Activated naive CD8-positive, alpha-beta T cell (primary cell): Measurements from ENCODE around the gene ZNF496.

Source experiments
- H3K27ac Mint-ChIP-seq: one replicate; pipeline ENCODE4 v1.8.0; 2021; ENCODE audit warnings: mixed read lengths
- H3K27me3 Mint-ChIP-seq: one replicate; pipeline ENCODE4 v1.8.0; 2021; ENCODE audit warnings: mixed read lengths
- H3K36me3 Mint-ChIP-seq: one replicate; pipeline ENCODE4 v1.8.0; 2021; ENCODE audit warnings: mixed read lengths
- H3K4me1 Mint-ChIP-seq: one replicate; pipeline ENCODE4 v1.8.0; 2021; ENCODE audit warnings: low read depth, mixed read lengths
- H3K4me3 Mint-ChIP-seq: one replicate; pipeline ENCODE4 v1.8.0; 2021; ENCODE audit warnings: mild to moderate bottlenecking, mixed read lengths
- H3K9me3 Mint-ChIP-seq: one replicate; pipeline ENCODE4 v1.8.0; 2021; ENCODE audit warnings: low read depth, mixed read lengths

The ZNF496 gene

DNA sequence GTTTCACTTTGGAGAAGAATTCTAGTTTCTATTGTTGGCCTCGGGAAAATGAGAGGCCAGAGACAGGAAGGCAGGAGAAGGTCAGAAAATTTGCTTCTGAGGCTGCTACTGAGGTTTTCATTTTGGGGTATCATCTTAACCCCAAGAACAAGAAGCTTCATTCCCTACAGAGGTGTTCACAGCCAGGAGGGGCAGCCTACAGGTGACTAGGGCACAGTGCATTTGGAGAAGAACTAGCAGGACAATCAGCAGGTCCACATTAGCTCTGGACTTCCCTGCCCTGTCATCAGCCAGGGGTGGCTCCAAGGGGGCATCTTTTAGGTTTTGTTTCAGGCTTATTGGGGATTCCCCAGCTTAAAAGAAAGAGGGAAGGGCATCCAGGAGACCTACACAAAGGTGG lies 12.1 kb upstream of the ZNF496 start:
- Mint-ChIP-seq H3K27me3 (no peaks in the 10 kb centered on the region), H3K27ac (no peak overlapping the region), H3K4me1 (peaks cover 16% of the 10 kb centered on the region), H3K36me3 (no peaks in the 10 kb centered on the region), H3K4me3 (no peak overlapping the region), H3K9me3 (no peaks in the 10 kb centered on the region)

DNA sequence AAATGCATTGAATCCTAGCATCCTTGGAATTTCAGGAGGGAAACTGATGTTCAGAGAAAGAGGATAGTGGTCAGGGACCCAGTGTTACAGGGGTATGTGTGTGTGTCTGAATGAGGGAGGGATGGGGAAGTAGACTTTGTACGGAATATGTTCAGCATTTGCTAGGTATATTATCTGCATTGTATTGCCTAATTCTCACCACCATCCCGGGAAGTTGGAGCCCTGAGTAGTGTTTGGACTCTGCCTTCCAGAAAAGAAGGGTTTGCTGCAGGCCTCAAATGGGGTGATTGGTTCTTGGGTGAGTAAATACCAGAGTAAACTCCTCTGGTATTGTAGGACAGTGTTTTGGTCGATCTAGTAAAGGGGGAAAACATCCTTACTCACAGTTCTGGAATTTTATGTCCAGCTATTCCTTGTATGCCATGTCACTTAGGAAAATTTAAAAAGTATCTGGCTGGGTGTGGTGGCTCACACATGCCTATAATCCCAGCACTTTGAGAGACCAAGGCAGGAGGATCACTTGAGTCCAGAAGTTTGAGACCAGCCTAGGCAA lies 7.1 kb upstream of the ZNF496 start:
- H3K4me3 Mint-ChIP-seq = no peak overlapping the region
- H3K9me3 Mint-ChIP-seq = no peaks in the 10 kb centered on the region
- H3K27ac Mint-ChIP-seq = no peak overlapping the region
- H3K27me3 Mint-ChIP-seq = no peaks in the 10 kb centered on the region
- H3K4me1 Mint-ChIP-seq = peaks cover 40% of the 10 kb centered on the region
- no peaks in the 10 kb centered on the region for H3K36me3 Mint-ChIP-seq

DNA sequence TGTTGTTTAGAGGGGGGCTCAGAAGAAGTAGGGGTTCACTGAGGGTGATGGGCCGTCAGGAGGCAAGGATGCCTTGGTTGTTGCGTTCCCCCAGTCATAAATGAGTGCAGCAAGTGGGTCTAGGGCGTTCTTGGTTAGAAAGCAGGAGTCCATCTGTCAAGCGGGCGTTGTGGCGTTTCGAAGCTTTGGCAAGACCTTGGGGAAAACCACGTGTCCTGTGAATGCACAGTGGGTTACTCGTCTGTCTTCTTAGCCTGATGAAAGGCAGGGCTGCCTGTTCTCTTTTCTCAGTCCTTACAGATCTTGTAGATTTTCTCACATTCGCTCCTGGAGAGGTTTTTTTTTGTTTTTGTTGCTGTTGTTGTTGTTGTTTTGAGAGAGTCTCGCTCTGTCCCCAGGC lies 6.3 kb upstream of the ZNF496 start:
- H3K27me3 Mint-ChIP-seq = no peaks in the 10 kb centered on the region
- H3K4me1 Mint-ChIP-seq = peaks cover 45% of the 10 kb centered on the region
- H3K4me3 Mint-ChIP-seq = no peak overlapping the region
- H3K27ac Mint-ChIP-seq = no peak overlapping the region
- H3K36me3 Mint-ChIP-seq = no peaks in the 10 kb centered on the region
- H3K9me3 Mint-ChIP-seq = no peaks in the 10 kb centered on the region

DNA sequence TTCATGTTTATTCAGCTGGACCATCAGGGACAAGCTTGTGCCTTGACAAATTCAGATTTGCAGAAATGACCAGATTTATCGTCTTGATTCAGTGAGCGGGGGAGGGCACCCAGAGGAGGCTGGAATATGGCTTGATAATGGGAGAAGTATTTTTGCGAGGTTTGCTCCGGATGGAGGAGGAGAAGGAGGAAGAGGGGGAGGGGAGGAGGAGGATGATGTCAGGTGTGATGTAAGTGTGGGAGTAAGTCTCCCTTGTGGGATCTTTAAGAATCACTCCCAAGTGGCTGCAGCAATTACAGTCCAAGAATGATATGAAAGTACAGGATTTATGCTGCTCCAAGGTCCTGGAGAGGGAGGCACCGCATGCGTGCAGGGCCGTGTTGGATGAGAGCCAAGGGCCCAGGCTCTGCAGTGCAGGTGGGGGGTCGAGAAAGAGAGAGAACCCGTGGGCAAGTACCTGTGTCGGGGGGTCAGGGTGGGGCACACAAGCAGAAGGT lies 5.6 kb upstream of the ZNF496 start:
- Mint-ChIP-seq H3K4me3 (no peak overlapping the region), H3K27ac (no peak overlapping the region), H3K27me3 (no peaks in the 10 kb centered on the region), H3K9me3 (no peaks in the 10 kb centered on the region), H3K4me1 (peaks cover 44% of the 10 kb centered on the region), H3K36me3 (no peaks in the 10 kb centered on the region)

DNA sequence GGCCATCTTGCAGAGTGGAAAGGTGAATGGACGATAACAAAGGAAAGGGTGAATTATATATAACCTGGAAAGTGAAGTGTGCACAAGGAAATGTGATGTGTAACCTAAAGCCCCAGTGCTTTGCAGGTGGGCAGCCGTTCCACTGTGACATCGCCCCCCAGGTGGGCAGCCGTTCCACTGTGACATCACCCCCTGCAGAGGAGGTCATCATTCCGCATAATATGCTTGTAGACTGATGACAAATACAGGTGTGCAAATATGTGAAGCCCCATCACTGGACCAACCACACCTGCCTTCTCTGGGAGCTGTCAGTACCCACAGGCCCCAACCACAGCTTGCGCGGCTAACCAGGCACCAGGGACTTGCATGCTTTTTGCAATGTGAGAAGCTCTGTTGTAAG lies 4.7 kb upstream of the ZNF496 start:
- Mint-ChIP-seq H3K36me3 (no peaks in the 10 kb centered on the region), H3K27ac (no peak overlapping the region), H3K4me3 (no peak overlapping the region), H3K4me1 (peaks cover 44% of the 10 kb centered on the region), H3K9me3 (no peaks in the 10 kb centered on the region), H3K27me3 (no peaks in the 10 kb centered on the region)

DNA sequence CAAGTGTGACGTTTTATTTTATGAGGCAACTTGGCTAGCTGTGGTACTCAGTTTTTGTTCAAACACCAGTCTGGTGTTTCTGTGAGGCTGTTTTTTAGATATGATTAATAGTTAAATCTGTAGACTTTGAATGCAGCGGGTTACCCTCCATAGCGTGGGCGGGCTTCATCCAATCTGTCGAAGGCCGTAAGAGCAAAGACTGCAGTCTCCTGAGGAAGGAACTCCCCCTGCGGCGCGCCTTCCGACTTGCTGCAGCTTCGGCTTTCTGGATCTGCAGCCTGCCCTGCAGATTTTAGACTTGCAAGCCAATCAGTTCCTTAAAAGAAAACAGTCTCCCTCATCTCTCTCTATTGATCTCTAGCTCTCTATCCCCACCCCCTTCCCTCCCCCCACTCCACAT lies 4.2 kb upstream of the ZNF496 start:
- no peaks in the 10 kb centered on the region for H3K9me3 Mint-ChIP-seq
- H3K36me3 Mint-ChIP-seq = no peaks in the 10 kb centered on the region
- peaks cover 44% of the 10 kb centered on the region for H3K4me1 Mint-ChIP-seq
- H3K4me3 Mint-ChIP-seq = no peak overlapping the region
- H3K27ac Mint-ChIP-seq = no peak overlapping the region
- H3K27me3 Mint-ChIP-seq = no peaks in the 10 kb centered on the region

DNA sequence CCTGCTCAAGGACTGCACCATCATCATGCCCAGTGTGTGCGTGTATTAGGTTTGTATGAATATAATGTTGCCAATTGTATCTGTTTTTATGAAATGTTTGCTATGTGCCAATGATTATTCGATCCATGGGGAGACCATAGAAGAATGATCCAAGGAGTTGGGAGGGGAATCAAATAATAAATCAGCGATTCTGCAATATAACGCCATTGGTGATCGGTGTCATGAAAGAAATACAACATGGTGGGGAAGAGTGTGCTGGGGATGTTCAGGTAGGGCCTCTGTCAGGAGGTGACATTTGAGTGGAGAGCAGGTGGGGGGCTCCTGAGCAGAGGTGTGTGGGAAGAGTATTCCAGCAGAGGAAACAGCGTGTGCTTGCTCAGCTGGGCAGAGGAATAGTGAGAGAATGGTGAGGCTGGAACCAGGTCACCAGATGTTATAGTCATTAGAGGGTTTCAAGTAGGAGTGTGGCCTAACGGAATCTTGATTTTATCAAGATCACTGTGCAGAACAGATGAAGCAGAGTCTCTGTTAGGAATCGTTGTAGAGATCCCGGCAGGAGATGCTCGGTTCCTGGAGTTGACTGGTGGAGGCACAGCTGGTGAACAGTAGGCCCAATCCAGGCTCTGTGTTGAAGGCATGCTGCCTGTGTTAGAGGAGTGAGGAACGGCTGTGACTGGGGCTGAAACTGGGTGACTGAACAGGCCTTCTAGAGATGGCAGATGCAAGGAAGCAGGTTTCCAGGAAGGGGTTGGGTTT lies 2.9 kb upstream of the ZNF496 start:
- Mint-ChIP-seq H3K4me3 (peak overlapping the region; percentile 83), H3K27ac (peak overlapping the region; percentile 30), H3K27me3 (no peaks in the 10 kb centered on the region), H3K36me3 (no peaks in the 10 kb centered on the region), H3K4me1 (peaks cover 51% of the 10 kb centered on the region), H3K9me3 (no peaks in the 10 kb centered on the region)

DNA sequence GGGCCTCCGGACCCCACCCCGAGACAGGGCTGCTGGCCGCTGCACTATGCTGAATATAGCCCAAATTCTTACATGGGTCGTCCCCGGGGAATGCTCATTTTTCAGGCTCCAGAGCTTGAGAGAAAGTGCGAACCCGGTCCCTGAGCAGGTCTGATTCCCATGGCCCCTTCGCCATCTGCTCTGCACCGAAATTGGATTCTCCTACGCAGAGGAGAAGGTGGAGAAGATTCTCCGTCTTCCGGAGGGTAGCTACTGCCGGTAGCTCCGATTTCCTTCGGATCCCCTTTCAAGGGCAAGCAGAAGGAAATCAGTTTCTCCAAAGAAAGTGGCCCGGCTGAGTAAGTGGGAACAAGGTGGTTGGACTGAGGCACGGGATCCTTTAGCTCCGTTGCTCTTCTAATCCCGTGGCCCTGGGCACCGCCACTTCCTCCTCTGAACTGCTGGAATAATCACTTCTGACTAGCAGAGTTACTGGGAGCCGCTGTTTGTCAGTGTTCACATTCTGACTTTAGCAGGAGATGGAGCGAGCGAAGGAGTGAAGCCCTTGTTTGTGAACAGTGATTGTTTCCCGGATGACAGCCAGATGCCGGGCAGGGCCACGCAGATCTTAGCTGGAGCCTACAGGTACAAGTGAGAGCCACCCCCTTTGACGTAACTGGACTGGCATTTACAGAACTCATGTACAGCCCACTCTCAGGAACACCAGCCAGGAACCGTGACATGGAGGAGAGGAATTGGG lies 1.1 kb upstream of the ZNF496 start:
- peaks cover 4% of the 10 kb centered on the region for H3K36me3 Mint-ChIP-seq
- H3K27me3 Mint-ChIP-seq = no peaks in the 10 kb centered on the region
- peak overlapping the region; percentile 78 for H3K27ac Mint-ChIP-seq
- H3K4me1 Mint-ChIP-seq = peaks cover 60% of the 10 kb centered on the region
- no peaks in the 10 kb centered on the region for H3K9me3 Mint-ChIP-seq
- peak overlapping the region; percentile 83 for H3K4me3 Mint-ChIP-seq

DNA sequence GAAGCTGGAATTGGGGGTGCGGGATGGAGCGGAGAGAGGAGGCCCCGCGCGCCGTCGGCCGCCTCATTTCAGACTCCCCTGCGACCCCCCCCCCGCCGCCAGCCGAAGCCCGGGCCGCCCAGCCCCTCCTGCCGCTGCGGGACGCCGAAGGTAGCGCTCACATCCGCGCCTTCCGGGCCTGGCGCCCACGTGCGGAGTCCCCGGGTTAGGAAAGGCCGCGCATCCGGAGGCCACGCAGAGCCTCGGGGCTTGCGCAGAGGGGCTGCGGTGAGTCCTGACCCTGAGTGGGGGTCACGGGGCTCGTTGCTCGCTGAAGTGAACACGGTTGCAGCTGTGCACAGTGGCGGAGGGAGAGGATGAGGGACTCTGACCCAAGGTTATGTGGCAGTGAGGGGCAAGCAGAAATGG lies 552 bp upstream of the ZNF496 start:
- Mint-ChIP-seq H3K36me3 (peaks cover 4% of the 10 kb centered on the region), H3K4me3 (peak overlapping the region; percentile 83), H3K27ac (peak overlapping the region; percentile 78), H3K9me3 (no peaks in the 10 kb centered on the region), H3K27me3 (no peaks in the 10 kb centered on the region), H3K4me1 (peaks cover 59% of the 10 kb centered on the region)

DNA sequence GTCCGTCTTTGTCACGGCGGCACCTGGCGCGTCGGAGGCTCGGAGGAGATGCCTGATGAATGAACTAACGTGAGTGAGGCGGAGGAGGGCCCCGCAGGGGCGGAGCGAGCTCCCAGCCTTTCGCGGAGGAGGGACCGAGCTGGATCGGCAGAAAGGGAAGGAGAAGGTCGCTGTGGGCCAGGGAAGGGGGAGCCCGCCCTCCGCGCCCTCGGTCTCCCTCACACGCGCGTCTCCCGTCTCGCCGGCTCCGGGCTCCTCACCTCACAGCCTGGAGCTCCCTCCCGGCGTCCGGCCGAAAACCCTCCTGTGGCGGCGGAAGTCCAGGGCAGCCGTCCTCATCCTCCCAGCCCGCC lies 519 bp downstream of the ZNF496 start:
- H3K4me3 Mint-ChIP-seq = peak overlapping the region; percentile 88
- H3K4me1 Mint-ChIP-seq = peaks cover 64% of the 10 kb centered on the region
- H3K9me3 Mint-ChIP-seq = no peaks in the 10 kb centered on the region
- no peaks in the 10 kb centered on the region for H3K27me3 Mint-ChIP-seq
- peaks cover 4% of the 10 kb centered on the region for H3K36me3 Mint-ChIP-seq
- H3K27ac Mint-ChIP-seq = peak overlapping the region; percentile 85

DNA sequence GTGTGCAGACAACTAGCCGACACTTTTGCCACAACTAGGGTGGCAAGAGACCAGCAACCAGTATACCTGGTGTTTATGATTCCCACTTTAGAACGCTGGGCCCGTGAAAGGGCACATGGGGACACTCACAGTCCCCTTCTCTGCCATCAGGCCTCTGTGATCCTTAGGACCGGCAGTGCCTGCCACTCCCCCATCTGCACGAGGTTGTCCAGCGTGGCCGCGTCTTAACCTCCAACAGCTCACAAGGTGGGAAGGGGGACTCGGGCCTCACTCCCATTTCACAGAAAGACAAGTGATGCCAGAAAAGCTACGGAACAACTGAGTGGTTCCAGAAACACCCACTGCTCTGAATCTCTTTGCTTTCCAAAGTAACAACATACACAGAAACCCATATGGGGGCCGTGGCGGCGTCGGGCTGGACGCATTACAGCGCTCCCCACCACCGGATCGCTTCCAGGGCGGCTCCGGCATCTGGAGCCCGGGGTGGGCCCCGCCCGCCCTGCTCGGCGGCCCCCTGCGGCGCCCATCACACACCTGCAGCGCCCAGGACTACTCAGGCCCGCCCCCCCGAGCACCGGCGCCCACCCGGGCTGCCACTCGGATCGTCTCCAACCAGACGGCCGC lies 1.0 kb downstream of the ZNF496 start:
- Mint-ChIP-seq H3K9me3 (no peaks in the 10 kb centered on the region), H3K36me3 (peaks cover 4% of the 10 kb centered on the region), H3K27ac (peak overlapping the region; percentile 85), H3K4me1 (peaks cover 65% of the 10 kb centered on the region), H3K4me3 (peak overlapping the region; percentile 88), H3K27me3 (no peaks in the 10 kb centered on the region)

DNA sequence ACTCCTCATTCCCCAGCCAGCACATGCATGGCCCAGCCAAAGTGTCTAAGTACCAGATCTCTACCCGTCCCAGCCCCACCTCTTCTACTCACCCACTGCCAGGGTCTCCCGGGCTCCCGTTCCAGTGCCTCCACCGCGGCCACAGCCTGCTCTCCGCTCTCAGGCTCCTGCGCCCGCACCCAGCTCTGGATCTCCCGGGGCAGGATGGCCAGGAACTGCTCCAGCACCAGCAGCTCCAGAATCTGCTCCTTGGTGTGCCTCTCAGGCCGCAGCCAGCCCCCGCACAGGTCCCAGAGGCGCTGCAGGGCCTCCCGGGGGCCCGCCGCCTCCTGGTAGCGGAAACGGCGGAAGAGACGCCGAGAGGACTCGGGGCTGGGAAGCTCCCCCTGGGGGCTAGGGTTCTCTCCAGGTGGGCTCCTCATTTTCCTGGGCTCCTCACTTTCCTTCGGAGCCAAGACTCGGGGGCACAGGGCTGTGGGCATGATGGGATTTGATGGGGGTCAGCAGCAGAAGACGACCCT lies 2.5 kb downstream of the ZNF496 start:
- H3K4me3 Mint-ChIP-seq = peak overlapping the region; percentile 88
- peaks cover 66% of the 10 kb centered on the region for H3K4me1 Mint-ChIP-seq
- no peak overlapping the region for H3K27ac Mint-ChIP-seq
- H3K27me3 Mint-ChIP-seq = no peaks in the 10 kb centered on the region
- no peaks in the 10 kb centered on the region for H3K9me3 Mint-ChIP-seq
- peaks cover 10% of the 10 kb centered on the region for H3K36me3 Mint-ChIP-seq

DNA sequence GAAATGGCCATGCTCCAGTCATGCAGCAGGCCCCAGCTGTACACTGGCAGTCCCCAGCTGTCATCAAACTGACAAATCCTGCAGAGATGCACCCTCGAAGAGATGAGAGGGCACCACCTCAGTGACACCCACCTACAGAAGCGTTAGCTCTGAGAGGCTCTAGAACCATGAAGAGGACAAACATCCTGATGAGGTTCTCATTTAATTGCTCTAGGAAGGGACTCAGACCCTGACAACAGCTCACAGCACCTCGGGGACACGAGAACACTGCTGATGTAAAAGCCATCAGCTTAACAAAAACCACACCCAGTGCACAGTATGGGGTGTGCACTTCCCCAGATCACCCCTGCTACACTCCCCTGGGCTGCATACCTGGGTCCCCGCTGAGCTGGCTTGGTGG lies 3.4 kb downstream of the ZNF496 start:
- peak overlapping the region; percentile 70 for H3K27ac Mint-ChIP-seq
- peak overlapping the region; percentile 59 for H3K4me3 Mint-ChIP-seq
- H3K36me3 Mint-ChIP-seq = peaks cover 10% of the 10 kb centered on the region
- peaks cover 66% of the 10 kb centered on the region for H3K4me1 Mint-ChIP-seq
- H3K9me3 Mint-ChIP-seq = no peaks in the 10 kb centered on the region
- no peaks in the 10 kb centered on the region for H3K27me3 Mint-ChIP-seq

DNA sequence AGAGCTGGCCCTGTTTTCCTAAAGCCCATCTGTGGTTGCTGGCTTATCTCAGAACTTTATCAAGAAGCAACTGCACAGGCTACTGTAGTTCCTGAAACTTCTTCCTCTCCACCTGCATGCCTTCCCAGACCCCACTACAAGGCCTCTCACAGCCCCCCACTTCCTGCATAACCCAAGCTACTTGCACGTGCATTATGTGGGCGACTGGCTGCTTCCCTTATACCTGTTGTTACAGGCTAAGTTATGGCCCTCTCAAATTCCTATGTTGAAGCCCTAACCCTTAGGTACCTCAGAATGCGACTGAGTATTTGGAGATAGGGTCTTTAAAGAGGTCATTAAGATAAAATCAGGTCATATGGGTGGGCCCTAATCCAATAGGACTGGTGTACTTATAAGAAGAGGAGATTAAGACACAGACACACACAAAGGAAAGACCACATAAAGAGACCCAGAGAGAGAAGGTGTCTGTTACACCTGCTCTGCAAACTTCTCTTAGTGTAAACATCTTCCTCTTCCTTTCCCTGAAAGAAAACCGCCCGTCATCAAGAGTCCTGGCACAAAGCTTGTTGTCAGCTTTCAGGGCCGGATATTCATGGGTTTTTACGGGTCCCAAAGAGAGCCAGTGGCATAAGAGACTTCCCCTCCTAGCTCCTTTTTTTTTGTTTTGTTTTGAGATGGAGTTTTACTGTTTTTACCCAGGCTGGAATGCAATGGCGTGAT lies 5.1 kb downstream of the ZNF496 start:
- H3K9me3 Mint-ChIP-seq = no peaks in the 10 kb centered on the region
- H3K27me3 Mint-ChIP-seq = no peaks in the 10 kb centered on the region
- H3K36me3 Mint-ChIP-seq = peaks cover 16% of the 10 kb centered on the region
- H3K27ac Mint-ChIP-seq = peak overlapping the region; percentile 82
- H3K4me3 Mint-ChIP-seq = no peak overlapping the region
- H3K4me1 Mint-ChIP-seq = peaks cover 76% of the 10 kb centered on the region
